ENCODE measurements around the gene TRPM8.

The TRPM8 gene

GRCh38 chr2:234001380-234002160 is 84.4 kb downstream of the TRPM8 start:
- no peaks in the 10 kb centered on the region for H3K4me1 ChIP-seq (ENCODE audit: insufficient read depth, low read length)
- no peaks in the 10 kb centered on the region for H3K9me3 ChIP-seq (ENCODE audit: insufficient read depth, low read length, severe bottlenecking)
- H3K9ac ChIP-seq (ENCODE audit: low read depth, low read length) = no peak overlapping the region
- H3K27ac ChIP-seq (ENCODE audit: low read length) = no peak overlapping the region
- no peak overlapping the region for H3K4me3 ChIP-seq (ENCODE audit: low read depth in 1 of 2, low read length in 2 of 2)
- no peaks in the 10 kb centered on the region for H3K79me2 ChIP-seq (ENCODE audit: insufficient read depth, low read length)
- H3K4me2 ChIP-seq (ENCODE audit: insufficient read depth, low read length) = no peak overlapping the region
- peaks cover 37% of the 10 kb centered on the region for H3K27me3 ChIP-seq (ENCODE audit: insufficient read depth, low read length, poor library complexity)
- H3K36me3 ChIP-seq (ENCODE audit: insufficient read depth, low read length) = no peaks in the 10 kb centered on the region
- DNase-seq (no peak), ATAC-seq (ENCODE audit: insufficient read depth, low read depth) (0 out of 3 replicates have a peak, but pooled peaks have one; percentile 35)
- TF ChIP-seq CTCF (IDR thresholded peaks at IDR 0.05; ENCODE audit: borderline replicate concordance, extremely low read depth, low read length, poor library complexity, severe bottlenecking) = no peak
- H2AFZ ChIP-seq (ENCODE audit: low read depth, low read length) = no peak overlapping the region
- H4K20me1 ChIP-seq (ENCODE audit: insufficient read depth, low read length) = peaks cover 2% of the 10 kb centered on the region; the same call in 1 of the 2 replicates

GRCh38 chr2:234002281-234002680 is 85.1 kb downstream of the TRPM8 start:
- H3K27me3 ChIP-seq (ENCODE audit: insufficient read depth, low read length, poor library complexity) = peaks cover 37% of the 10 kb centered on the region
- DNase-seq = no peak
- no peaks in the 10 kb centered on the region for H3K36me3 ChIP-seq (ENCODE audit: insufficient read depth, low read length)
- H3K79me2 ChIP-seq (ENCODE audit: insufficient read depth, low read length) = no peaks in the 10 kb centered on the region
- H3K9me3 ChIP-seq (ENCODE audit: insufficient read depth, low read length, severe bottlenecking) = no peaks in the 10 kb centered on the region
- H3K4me2 ChIP-seq (ENCODE audit: insufficient read depth, low read length) = no peak overlapping the region
- TF ChIP-seq EZH2 (IDR thresholded peaks at IDR 0.05; ENCODE audit: borderline replicate concordance, low read depth, low read length, severe bottlenecking) (no peak), CTCF (IDR thresholded peaks at IDR 0.05; ENCODE audit: borderline replicate concordance, extremely low read depth, low read length, poor library complexity, severe bottlenecking) (no peak)
- no peak overlapping the region for H3K27ac ChIP-seq (ENCODE audit: low read length)
- no peak overlapping the region for H3K4me3 ChIP-seq (ENCODE audit: low read depth in 1 of 2, low read length in 2 of 2)
- H2AFZ ChIP-seq (ENCODE audit: low read depth, low read length) = no peak overlapping the region
- ATAC-seq (ENCODE audit: insufficient read depth, low read depth) = no peak
- no peak overlapping the region for H3K9ac ChIP-seq (ENCODE audit: low read depth, low read length)
- H3K4me1 ChIP-seq (ENCODE audit: insufficient read depth, low read length) = no peaks in the 10 kb centered on the region
- peaks cover 2% of the 10 kb centered on the region; the same call in 1 of the 2 replicates for H4K20me1 ChIP-seq (ENCODE audit: insufficient read depth, low read length)

DNA sequence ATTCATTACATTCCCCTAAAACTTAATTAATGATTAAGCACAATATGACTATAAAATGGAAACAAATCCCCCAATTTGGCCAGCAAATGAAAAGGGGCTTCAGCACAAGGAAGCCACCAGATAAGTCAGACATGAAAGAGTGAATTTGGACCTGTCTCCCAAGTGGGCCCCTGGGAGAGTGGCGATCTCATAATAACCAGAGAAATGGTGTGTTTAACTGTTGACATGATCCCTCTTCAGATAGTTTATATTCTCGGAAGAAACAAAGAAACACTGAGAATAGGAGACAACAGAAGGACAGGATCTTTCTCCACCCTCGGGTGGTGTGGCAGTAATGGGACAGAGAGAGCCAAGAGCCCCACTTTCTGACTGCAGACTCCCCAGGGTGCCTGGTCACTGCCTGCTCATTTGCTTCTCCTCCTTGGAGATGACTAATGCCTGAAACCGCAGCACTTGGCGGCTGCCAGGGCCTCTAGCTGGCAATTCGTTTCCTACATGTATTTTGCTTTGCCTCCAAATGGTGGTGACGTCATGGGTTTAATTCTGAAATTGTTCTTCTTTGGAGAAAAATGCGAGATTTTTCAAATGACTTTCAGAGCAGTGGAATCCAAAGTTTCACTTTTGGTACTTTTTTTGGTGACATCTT is 86.9 kb downstream of the TRPM8 start:
- Histone ChIP-seq H3K9me3 (ENCODE audit: insufficient read depth, low read length, severe bottlenecking) (no peaks in the 10 kb centered on the region), H3K9ac (ENCODE audit: low read depth, low read length) (no peak overlapping the region), H3K79me2 (ENCODE audit: insufficient read depth, low read length) (no peaks in the 10 kb centered on the region), H4K20me1 (ENCODE audit: insufficient read depth, low read length) (no peaks in the 10 kb centered on the region), H3K4me2 (ENCODE audit: insufficient read depth, low read length) (no peak overlapping the region), H2AFZ (ENCODE audit: low read depth, low read length) (no peak overlapping the region), H3K27ac (ENCODE audit: low read length) (no peak overlapping the region), H3K36me3 (ENCODE audit: insufficient read depth, low read length) (no peaks in the 10 kb centered on the region), H3K4me3 (ENCODE audit: low read depth in 1 of 2, low read length in 2 of 2) (no peak overlapping the region), H3K4me1 (ENCODE audit: insufficient read depth, low read length) (no peaks in the 10 kb centered on the region), H3K27me3 (ENCODE audit: insufficient read depth, low read length, poor library complexity) (peaks cover 43% of the 10 kb centered on the region)
- DNase-seq = no peak
- no peak for TF ChIP-seq CTCF (IDR thresholded peaks at IDR 0.05; ENCODE audit: borderline replicate concordance, extremely low read depth, low read length, poor library complexity, severe bottlenecking)
- no peak for TF ChIP-seq EZH2 (IDR thresholded peaks at IDR 0.05; ENCODE audit: borderline replicate concordance, low read depth, low read length, severe bottlenecking)
- no peak for ATAC-seq (ENCODE audit: insufficient read depth, low read depth)

Measured in DND-41 (cell line).